GM19328 (cell line): ENCODE measurements around the gene DLK1.

Experiments used
- ATAC-seq: cut with Tn5 transposase; IDR thresholded peaks from one replicate; pipeline ENCODE4 v1.9.1; 2021; ENCODE audit warnings: mild to moderate bottlenecking, moderate library complexity; ENCODE audit not compliant: unreplicated experiment

DLK1 gene

DNA sequence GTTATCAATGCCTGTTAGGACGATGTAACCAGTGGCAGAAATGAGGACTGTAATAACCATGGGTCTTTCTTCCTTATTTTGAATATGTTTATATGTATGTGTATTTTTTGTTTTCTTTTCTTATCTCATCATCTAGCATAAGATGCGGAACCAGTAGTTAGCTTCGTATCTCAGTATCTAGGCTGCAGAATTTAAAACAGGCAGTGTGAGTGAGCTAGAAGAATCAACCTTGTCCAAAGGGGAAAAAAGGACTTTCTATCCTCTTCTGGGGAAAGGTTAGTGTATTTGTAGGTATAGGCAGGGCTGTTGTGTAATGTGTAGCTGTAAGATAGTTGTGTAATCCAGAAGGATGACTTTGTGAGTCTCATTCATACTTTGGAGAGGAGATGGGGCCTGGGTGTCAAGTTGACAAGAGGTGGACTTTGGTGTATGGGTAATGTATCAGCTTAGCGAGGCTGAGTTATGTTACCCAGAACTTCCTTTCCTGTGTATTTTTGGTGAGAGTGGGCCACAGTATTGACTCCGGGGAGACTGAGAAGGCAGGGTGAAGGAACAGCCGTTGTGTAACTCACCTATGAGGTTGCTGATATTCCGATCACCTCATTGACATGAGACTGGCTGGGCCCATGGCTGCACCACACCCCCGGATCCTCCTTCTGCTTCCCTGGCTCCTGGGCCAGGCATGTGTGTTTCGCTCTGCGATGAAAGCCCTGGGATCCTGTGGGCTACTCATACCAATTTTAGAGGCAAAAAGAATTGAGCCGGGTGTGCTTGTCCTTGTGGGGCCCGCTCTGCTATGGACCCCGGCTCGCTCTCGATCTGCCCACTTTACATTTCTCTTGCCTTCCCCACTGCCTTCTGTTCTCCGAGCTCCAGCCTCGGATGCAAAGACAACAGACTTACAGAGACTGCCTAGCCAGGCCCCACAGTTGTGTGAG is 24.3 kb downstream of the DLK1 start:
- no peak for ATAC-seq

DNA sequence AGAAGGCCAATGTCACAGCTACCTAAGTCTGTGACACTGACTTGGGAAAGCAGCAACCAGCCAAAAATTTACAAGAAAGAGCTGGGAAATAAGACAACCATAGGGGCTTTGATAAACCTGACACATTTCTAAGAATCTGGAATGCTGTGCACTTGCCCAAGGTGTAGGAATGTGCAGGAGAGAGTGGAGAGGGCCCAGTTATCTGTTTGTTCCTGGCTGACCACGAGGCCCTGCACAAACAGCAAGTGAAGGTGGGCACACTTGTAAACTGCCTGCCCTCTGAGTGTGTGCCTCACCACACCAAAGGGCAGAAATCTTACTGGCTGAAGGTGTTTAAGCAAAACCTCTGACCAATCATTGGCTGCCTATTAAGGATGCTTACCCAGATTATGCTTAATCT is 27.3 kb downstream of the DLK1 start:
- ATAC-seq: no peak

GRCh38 chr14:100755649-100756048 is 29.0 kb downstream of the DLK1 start:
- no peak for ATAC-seq

GRCh38 chr14:100761481-100761880 is 34.8 kb downstream of the DLK1 start:
- ATAC-seq: no peak

- no peak for ATAC-seq
These were observed 35.4 kb downstream of the DLK1 start for GRCh38 chr14:100762089-100762515.

GRCh38 chr14:100762901-100763300 is 36.2 kb downstream of the DLK1 start:
- no peak for ATAC-seq

- no peak for ATAC-seq
These were observed 37.9 kb downstream of the DLK1 start for GRCh38 chr14:100764471-100765115.

GRCh38 chr14:100765296-100765695 is 38.6 kb downstream of the DLK1 start:
- no peak for ATAC-seq

- no peak for ATAC-seq
These were observed 39.3 kb downstream of the DLK1 start for GRCh38 chr14:100765991-100766390.

DNA sequence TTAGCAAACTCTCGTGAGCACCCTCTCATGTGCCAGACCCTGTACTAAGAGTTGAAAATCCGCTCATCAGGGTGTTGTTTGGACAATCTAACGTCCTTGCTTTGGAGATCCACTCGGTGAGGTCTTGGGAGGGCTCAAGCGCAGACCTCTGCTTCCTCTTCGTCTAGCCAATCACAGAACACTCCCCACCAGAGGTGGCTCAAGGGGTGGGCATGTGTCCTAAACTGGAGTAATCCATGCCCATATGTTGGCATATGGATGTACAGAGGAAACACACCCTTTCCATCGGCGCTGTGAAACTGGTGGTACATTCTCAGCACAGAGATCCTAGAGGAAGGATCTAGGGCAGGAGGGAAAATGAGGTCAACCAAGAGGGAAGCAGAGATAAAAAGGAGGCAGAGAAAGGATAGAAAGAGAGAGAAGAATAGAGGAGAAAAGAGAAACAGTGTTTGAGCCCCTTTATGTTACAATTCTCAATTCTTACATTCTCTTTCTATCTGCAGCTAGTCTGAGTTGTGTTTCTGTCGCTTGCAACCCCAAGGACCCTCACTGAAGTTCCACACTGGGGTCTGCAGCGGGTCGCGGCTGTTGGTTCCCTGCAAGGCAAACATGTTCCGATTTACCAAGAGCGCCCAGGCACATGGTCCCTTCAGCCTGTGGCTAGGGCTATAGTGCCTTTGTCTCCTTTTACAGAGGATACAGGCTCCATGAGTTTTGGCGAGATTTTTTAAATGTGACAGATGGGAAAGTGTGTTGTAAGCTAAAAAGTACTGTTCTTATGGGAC is 40.5 kb downstream of the DLK1 start:
- ATAC-seq: no peak

- no peak for ATAC-seq
These were observed 41.3 kb downstream of the DLK1 start for GRCh38 chr14:100767788-100768536.

GRCh38 chr14:100769035-100769939 is 42.6 kb downstream of the DLK1 start:
- no peak for ATAC-seq

DNA sequence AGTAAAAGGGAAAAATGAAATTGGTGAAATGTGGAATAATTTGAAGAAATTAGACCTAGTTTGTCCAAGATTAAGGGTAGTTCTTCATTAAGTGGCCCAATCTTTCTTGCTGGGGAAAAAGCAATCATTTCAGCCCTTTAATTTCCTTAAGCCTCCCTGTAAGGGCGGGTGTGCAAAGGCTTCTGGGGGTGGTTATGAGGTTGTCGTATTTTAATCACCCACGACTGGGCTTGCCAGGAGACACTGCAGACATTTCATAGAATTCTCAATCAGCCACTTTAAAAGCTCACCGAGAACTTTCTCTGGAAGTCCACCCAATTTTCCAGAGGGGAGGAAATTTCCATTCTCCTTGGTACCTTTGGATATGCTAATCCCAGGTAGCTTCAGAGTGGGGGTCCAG is 43.4 kb downstream of the DLK1 start:
- no peak for ATAC-seq

GRCh38 chr14:100770605-100771120 is 44.0 kb downstream of the DLK1 start:
- no peak for ATAC-seq

DNA sequence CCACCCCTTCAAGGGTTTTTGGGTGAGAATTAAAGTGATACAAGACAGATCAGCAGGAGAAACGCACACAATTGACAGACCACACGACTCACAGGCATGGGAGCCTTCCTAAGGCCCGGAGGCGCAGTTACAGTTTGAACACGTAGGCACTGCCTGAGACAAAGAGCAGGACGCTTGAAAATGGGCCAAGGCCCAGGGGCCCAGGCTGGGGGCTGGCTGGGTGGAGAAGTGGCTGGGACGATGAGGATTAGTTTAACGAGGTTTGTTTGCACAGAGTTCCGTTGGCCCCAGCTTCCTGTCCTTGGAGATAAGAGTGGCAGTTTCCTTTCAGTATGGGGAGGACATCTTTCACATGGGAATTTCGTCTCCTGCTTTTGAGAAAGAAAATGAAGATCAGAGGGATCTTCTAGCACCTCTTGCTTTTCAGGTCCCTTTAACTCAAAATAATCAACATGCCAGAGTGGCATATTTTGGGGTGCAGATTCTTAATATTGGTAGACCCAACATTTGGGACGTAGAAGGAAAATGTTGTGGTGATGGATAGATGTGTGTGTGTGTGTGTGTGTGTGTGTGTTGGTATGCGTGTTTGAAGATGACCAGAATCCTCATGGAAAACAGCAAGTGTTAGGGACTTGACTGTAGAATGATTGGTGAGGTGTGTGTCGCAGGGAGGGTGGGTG is 44.6 kb downstream of the DLK1 start:
- ATAC-seq: no peak

DNA sequence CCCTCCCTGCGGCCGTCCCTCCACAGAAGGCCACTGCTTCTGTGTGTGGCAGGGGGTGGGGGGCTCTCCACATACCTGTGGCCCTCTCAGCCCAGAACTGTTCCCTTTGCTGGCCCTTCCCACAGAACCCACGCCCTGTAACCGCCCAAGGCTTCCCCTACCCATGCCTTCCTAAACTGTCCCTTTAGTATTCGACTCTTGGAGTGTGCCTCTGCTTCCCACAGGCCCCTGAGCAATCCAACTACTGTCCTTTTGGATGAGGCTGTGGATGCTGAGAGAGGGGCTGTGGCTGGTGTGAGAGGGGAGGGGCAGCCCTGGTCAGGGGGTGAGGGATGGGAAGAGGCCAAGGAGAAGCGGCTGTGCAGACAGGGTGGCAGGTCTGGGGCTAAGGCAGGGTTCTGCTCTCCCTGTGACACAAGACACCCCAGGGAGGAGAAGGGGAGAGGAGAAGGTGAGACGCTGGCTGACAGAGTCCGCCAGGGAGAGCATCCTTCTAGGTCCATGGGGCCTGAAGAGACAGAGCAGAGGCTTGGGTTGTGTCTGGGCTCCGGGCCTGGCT is 46.0 kb downstream of the DLK1 start:
- no peak for ATAC-seq

- no peak for ATAC-seq
These were observed 46.9 kb downstream of the DLK1 start for GRCh38 chr14:100773331-100774163.

GRCh38 chr14:100774164-100774537 is 47.5 kb downstream of the DLK1 start:
- no peak for ATAC-seq
